Ishikawa (cell line): ENCODE measurements around the gene CD207.

Experiments
- CREB1 ChIP-seq: IDR thresholded peaks from 2 replicates; pipeline ENCODE4 v1.6.1; 2012; ENCODE audit warnings: low read depth
- EGR1 ChIP-seq: IDR thresholded peaks from 2 replicates; pipeline ENCODE4 v1.6.1; 2012
- MAX ChIP-seq: IDR thresholded peaks from 2 replicates; pipeline ENCODE4 v1.6.1; 2012
- RAD21 ChIP-seq: IDR thresholded peaks from 2 replicates; pipeline ENCODE4 v1.6.1; 2012; ENCODE audit warnings: low read depth
- REST ChIP-seq: IDR thresholded peaks from 2 replicates; pipeline ENCODE4 v1.6.1; 2012; ENCODE audit warnings: low read depth, mild to moderate bottlenecking
- TAF1 ChIP-seq: IDR thresholded peaks from 2 replicates; pipeline ENCODE4 v1.6.1; 2012; ENCODE audit warnings: low read depth, mild to moderate bottlenecking
- TCF12 ChIP-seq: IDR thresholded peaks from 2 replicates; pipeline ENCODE4 v1.6.1; 2012; ENCODE audit warnings: low read depth
- TEAD4 ChIP-seq: IDR thresholded peaks from 2 replicates; pipeline ENCODE4 v1.6.1; 2012
- YY1 ChIP-seq: IDR thresholded peaks from 2 replicates; pipeline ENCODE4 v1.6.1; 2012; ENCODE audit warnings: low read depth

GRCh38 chr2:70807102-70807827 is 28.4 kb downstream of the CD207 start:
- TF ChIP-seq MAX (no peak), TCF12 (no peak), CREB1 (no peak), EGR1 (no peak), REST (no peak), YY1 (no peak), TEAD4 (no peak), TAF1 (no peak), RAD21 (no peak)
